Measurements from ENCODE around the gene REEP3.
"Not testable (repeated sequence)": the region's sequence is repeated elsewhere in the genome, so short reads cannot be mapped to it uniquely, and the experiment has no call there.

Gene REEP3

DNA sequence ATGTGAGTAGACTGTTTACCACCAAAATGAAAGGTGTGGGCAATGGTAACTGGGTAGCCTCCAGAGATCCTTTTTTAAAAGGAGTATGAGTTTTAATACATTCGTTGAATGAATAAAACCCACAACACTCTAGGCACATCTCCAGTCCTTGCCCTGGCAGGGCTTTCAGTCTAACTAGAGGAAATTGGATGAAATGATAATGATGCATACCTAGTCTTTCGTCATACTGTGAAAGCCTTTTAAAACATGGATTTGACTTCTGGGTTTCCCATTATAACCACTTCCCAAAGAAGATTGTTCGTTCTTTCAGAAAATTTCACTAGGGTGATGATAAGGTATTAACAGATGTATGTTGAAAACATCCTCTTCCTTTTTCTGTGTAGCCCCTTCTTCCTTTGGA lies 110.8 kb downstream of the REEP3 start:
- no peak for DNase-seq

DNA sequence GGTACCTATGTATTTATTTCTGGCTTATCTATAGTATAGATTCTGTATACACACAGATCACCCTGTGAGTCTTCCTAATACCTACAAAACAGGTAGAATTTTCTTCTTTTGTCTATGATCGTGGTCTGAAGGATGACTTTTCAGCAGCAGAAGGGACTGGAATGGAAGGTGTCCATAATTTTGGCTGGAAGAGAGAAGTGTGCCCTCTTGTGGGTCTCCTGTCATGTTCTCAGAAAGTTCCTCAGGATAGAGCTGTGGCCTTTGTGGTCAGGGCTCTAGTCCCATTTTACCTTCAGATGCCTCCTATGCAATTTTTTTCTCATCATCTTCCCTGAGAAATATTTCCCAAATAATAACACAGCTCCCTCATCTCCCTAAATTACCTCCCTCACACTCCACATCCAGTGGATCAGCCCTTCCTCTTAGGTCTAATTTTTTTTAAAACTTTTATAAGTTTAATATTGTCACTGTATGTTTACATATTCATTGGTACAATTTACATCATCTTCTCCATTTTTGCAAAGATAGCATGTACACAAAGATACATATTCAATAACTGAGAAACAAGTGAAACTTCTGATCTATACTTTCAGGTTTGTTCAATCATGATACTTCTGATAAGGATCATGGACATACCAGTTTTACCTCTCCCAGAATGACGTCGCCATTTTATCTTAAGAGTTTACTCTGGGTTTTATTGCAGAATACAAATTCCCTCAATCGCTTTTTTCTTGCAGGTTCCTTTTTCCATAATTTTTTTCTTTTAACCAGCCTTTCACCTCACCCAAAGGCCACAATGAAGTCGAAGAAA lies 112.7 kb downstream of the REEP3 start:
- DNase-seq = no peak

DNA sequence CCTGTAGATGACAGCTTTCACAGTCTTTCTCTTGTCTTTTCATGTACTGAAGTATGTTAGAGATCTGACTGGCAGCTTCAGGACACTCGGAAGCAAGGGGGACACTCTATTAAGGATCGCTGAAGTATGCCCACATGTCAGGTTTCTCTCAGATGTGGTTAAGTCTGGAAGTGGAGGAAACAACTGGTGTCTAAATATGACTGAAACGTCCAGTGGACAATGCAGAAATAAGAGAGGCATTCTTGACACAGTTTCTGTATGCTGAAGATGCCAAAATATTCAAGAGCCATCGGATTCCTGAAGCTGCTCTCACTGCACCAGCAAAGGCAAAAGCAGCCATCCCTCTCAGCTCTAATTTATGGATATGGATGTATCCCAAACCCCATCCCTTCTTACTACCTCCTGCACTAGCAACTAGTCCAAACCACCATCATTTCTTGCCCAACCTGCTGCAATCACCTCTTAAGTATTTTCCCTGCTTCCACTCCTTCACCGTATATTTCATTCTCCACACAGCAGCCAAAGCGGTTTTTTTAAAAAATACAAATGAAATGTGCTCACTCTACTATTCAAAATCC lies 113.4 kb downstream of the REEP3 start:
- no peak for DNase-seq

GRCh38 chr10:63636812-63637211 lies 115.6 kb downstream of the REEP3 start:
- DNase-seq = no peak

DNA sequence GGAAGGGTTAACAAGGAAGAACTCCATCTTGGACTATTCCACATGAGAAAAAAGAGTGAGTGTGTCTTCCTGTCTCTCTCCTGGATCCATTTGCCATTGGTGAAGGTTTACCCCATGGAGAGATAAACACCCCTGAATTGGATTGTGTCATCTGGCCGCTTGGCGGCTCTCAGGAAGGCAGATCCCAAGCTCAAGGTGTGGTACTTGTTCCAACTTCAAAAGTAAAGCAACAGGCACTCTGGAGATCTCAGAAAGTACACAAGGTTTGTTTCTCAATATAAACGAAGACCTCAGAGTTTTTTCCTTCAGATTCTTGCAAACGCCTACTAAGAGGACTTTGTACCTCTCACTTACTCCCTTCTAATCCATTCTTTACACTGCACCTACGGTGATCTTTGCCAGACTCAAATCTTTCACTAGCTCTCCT lies 116.7 kb downstream of the REEP3 start:
- no peak for DNase-seq

DNA sequence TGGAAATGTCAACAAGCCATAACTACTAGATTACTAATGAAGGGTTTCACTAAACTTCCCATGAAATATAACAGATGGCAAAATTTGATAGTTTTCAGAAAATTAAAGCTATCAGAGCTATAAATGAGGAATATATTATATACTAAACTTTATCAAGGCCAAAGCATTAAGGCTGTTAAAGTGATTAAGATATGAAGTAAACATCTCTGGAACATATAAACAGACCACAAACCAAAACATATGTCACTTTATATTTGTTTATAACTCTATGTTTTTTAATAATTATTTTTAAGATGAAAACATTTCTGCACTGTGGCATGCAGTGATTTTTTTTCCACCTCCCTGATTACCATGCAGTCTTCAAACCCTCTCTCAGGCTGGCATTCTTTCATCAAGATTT lies 120.2 kb downstream of the REEP3 start:
- no peak for DNase-seq

DNA sequence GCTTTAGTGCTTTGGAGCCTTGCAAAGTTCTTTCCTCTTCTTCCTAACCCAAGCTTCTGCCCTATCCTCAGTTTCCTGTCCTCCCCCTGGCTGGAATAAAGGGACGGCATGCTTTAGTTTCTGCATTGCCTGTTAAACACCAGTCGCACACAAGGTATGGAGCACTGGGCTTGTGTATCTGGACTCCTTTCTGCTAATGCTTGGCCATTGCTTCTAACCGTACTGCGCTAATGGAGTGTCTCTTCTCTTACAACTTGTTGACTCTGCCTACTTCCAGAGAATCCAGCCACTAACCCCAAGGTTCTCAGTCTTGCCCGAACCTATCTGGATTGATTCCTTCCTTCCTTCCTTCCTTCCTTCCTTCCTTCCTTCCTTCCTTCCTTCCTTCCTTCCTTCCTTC lies 120.6 kb downstream of the REEP3 start:
- no peak for DNase-seq

DNA sequence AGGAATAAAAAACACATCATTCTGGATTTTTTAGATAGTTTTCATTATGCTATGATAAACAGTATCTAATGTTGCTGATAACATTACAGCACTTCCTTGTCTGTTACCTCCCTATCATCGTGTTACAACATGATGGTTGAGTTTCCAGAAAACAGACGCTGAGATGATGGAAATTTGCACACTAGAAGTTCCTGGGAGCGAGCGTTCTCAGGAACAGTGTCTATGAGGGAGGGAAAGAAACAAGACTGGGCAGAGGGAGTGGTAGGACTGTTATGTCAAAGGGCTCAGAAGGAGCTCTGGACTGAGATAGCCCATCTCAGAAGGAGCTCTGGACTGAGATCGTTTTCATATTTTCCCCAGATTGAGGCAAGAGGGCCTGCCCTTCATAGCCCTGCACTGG lies 121.6 kb downstream of the REEP3 start:
- DNase-seq = no peak

- DNase-seq = no peak
Measured at GRCh38 chr10:63644418-63645142, 123.4 kb downstream of the REEP3 start.

DNA sequence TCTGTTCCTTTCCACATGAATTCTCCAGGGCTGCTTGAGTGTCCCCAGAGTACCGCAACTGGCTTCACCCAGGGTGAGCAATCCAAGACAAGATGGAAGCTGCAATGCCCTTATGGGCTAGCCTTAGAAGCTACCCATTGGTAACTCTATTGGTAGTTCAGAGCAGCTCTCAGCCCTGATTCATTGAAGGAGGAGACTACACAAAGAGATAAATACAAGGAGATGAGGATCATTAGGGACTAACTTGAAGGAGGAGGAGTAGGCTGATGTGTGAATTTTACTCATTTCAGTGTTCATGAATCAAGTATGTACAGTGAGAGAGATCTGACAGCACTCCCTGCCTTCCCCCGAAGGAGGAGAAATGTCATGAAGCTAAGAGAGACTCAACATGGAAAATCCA lies 124.0 kb downstream of the REEP3 start:
- DNase-seq = no peak

GRCh38 chr10:63646491-63646890 lies 125.3 kb downstream of the REEP3 start:
- DNase-seq = no peak

GRCh38 chr10:63651864-63652263 lies 130.7 kb downstream of the REEP3 start:
- no peak for DNase-seq

- DNase-seq = no peak
Measured at GRCh38 chr10:63653747-63654146, 132.5 kb downstream of the REEP3 start.

GRCh38 chr10:63657761-63658160 lies 136.6 kb downstream of the REEP3 start:
- no peak for DNase-seq

DNA sequence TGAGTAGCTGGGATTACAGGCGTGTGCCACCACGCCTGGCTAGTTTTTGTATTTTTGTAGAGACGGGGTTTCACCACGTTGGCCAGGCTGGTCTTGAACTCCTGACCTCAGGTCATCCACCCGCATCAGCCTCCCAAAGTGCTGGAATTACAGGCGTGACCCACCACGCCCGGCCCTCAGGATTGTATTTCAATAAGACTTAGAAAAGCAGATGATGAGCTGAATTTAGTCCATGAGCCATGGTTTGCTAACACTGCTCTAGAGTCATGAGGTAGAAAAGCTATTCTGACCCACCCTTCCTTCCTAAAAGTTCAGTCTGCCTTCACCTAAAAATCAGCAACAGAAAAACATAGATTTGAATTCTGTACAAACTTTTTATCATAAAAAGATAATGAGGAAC lies 139.7 kb downstream of the REEP3 start:
- not testable (repeated sequence) for DNase-seq

GRCh38 chr10:63661347-63661746 lies 140.1 kb downstream of the REEP3 start:
- no peak for DNase-seq

DNA sequence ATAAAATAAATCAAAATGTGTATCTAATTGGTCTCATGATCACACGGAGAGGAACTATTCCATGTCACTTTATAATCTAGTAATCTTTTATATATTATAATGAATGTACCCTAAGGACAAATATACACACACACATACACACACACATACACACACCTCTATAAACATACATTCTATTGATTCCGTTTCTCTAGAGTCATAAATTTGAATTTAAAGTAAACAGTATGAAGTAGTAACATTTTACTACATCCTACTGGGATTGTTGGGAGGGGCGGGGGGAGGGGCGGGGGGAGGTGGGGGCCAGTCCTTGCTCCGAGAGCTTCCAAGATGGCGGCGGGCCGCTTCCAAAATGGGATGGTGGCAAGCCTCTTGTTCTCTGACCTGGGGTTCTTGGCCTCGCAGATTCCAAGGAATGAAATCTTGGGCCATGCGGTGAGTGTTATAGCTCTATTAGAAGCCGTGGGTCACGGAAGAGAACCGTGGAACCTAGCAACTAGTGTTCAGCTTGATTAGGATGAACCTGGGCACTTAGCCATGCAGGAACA lies 143.2 kb downstream of the REEP3 start:
- no peak for DNase-seq

GRCh38 chr10:63665006-63665580 lies 143.9 kb downstream of the REEP3 start:
- DNase-seq = not testable (repeated sequence)

DNA sequence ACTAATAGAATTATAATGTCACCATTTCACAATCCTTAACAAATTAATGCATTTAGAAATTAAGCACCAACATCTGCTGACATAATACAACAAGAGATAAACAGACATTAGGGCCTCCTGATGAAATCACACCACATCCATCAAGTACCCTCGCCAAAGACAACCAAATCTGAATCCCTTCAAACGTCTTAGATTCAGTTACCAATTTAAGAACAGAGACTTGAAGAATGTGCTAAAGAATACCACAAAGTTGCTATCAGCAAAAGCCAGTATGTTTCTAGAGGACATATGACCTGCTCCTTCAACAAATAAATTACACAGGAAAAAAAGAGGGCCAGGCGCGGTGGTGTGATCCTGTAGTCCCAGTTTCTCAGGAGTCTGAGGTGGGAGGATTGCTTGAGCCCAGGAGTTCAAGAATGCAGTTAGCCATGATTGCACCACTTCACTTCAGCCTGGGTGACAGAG lies 144.5 kb downstream of the REEP3 start:
- DNase-seq = no peak

DNA sequence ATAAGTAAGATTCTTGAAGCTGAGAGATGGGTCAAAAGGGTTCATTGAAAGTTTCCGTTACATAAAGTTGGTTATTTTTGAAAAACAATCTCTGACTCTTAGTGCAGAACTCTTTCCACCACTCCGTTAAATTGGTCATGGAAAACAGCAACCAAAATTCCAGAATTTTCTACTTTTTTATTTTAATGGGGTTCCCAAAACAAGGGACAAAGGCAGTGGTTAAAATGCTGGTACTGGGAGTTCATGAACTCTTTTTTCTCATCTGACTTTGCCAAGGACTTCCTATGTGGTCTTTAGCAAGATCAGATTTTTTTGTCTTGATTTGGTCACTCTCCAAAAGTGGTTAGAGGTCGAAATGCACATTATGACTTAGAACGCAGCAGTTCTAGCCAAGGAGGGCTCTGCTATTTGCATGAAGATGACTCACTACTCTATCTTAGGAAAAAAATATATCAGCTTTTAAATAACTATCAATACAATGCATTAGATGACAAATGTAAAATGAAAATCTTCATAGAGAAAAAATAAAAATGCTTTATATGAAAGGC lies 145.7 kb downstream of the REEP3 start:
- no peak for DNase-seq

DNA sequence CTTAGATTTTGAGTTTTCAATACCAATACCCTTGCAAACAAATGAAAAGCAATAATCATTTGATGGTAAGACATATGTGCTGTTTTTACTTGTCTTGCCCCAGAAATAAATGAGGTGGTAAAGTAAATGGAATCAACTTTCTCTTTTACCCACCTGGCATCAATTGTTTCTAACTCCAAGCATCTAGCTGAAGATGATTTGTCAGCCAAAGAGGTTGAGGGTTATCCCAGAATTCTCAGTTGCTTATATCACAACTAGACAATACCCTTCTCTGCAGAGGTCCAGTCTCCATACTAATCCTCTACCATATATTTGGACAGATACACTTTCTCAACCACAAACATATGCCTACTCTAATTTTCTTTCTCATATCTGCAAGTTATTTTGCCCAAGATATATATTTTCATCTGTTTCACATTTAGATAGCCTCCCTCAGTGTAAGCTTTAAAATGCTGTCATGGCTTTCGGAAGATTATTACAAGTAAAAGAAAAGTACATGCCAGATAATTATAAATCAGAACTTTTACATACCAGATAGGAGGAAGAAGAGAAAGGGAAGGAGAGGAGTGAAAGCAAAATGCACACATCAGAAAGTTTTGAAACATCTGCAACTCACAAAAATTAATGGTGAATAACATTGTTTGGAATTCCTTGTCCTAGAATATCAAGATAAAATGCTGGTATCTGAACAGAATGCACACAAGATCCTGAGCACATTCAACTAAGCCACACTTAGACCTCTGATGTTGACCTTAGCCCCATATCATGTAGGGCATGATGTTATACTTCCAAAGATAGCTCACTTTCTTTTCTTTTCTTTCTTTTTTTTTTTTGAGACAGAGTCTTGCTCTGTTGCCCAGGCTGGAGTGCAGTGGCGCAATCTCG lies 146.6 kb downstream of the REEP3 start:
- DNase-seq = no peak
